Measurements from ENCODE around the gene RNF183. TPM values are rescaled to one million over a fixed set of nuclear protein-coding genes. Genes with fewer than 3 reads are reported as not detected.
A peak's percentile ranks its signal among the peaks of the same experiment; 100 is the strongest.

RNF183 gene, protein sequence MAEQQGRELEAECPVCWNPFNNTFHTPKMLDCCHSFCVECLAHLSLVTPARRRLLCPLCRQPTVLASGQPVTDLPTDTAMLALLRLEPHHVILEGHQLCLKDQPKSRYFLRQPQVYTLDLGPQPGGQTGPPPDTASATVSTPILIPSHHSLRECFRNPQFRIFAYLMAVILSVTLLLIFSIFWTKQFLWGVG
- total RNA-seq: not detected
- long read RNA-seq: 0 reads

DNA sequence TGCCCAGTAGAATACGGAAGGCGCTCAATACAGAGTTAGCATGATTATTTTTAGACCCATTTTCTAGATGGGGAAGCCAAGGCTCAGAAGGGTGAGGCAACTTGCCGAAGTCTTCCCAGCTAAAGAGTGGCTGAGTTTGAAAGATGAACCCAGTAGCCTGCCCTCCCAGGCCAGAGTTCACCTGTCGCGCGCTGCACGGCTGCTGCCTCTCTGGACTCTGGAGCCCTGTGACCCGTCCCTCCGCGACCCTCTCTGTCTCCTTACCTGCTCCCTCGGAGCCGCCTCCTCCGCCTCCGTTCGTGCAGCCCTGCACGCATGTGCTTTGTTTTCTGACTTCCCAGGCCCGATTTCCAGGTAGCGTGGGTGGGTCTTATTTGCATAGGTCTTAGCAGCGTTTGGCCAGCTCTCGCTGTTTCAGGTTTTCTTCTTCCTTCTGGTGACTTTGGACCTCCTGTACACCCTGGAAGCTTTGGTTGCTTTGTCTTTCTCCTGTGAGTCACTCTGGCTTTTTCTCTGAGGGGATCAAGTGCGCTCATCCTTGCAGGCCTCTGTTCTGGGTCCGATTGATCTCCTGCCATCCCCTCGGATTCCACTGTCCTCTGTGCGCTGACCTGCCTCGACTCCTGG is at the start of gene RNF183:
Gene RNF183 (minus strand): TSS at position 585 of the 627 bp plus-strand sequence. CDS start 5,192 bp downstream, outside the sequence.
- Histone ChIP-seq H3K36me3 (no peaks in the 10 kb centered on the region), H3K27me3 (ENCODE audit: low read depth) (peaks cover 3% of the 10 kb centered on the region), H3K4me1 (no peaks in the 10 kb centered on the region), H3K4me3 (no peak within 1 kb of the TSS), H3K27ac (no peak within 1 kb of the TSS), H3K9me3 (no peaks in the 10 kb centered on the region)
- intact Hi-C loops (cut with DNase I): no loop called here
- DNase-seq (no peak), ATAC-seq (no peak)
- TF ChIP-seq, protein P1, sequence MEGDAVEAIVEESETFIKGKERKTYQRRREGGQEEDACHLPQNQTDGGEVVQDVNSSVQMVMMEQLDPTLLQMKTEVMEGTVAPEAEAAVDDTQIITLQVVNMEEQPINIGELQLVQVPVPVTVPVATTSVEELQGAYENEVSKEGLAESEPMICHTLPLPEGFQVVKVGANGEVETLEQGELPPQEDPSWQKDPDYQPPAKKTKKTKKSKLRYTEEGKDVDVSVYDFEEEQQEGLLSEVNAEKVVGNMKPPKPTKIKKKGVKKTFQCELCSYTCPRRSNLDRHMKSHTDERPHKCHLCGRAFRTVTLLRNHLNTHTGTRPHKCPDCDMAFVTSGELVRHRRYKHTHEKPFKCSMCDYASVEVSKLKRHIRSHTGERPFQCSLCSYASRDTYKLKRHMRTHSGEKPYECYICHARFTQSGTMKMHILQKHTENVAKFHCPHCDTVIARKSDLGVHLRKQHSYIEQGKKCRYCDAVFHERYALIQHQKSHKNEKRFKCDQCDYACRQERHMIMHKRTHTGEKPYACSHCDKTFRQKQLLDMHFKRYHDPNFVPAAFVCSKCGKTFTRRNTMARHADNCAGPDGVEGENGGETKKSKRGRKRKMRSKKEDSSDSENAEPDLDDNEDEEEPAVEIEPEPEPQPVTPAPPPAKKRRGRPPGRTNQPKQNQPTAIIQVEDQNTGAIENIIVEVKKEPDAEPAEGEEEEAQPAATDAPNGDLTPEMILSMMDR (IDR thresholded peaks at IDR 0.05): no peak

DNA sequence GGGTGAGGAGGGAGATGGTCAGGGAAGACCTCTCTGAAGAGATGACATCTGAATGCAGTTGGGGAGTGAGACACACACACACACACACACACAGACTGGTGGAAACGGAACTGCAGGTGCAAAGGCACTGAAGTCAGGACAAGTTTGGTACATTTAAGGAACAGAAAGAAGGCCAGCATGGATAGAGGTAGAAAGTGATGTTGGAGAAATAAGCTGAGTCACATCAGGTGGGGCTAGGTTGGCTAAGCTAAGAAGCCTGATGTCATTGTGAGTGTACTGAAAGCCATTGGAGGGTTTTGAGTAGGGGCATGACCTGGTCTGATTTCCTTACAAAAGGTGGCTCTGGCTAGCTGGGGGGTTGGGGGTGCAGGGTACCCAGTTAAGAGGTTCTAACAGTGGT is 49.2 kb upstream of the RNF183 start:
- Histone ChIP-seq H3K27me3 (ENCODE audit: low read depth) (peaks cover 19% of the 10 kb centered on the region), H3K4me3 (no peak overlapping the region), H3K9me3 (no peaks in the 10 kb centered on the region), H3K27ac (no peak overlapping the region), H3K4me1 (peaks cover 13% of the 10 kb centered on the region), H3K36me3 (no peaks in the 10 kb centered on the region)
- ATAC-seq (no peak), DNase-seq (no peak)
- TF ChIP-seq, protein P1 (IDR thresholded peaks at IDR 0.05): no peak
- intact Hi-C loops (cut with DNase I): no loop called here

DNA sequence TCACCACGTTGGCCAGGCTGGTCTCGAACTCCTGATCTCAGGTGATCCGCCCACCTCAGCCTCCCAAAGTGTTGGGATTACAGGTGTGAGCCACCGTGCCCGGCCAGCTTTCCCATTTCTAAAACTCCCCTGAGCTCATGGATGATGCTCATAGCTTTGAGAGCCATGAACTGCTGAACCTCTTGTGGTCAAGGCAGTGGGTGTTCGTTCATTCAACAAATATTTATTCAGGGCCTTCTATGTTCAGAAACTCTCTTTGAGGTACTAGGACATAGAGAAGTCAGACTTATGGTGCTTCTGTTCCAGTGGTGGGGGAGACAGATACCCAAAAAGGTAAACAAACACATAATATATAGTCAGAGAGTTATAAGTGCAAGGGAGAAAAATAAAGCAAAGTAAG is 48.8 kb upstream of the RNF183 start:
- TF ChIP-seq, protein P1 (IDR thresholded peaks at IDR 0.05): no peak
- intact Hi-C loops (cut with DNase I): no loop called here
- Histone ChIP-seq H3K27me3 (ENCODE audit: low read depth) (peaks cover 19% of the 10 kb centered on the region), H3K4me1 (peaks cover 13% of the 10 kb centered on the region), H3K9me3 (no peaks in the 10 kb centered on the region), H3K27ac (no peak overlapping the region), H3K4me3 (no peak overlapping the region), H3K36me3 (no peaks in the 10 kb centered on the region)
- no peak for DNase-seq
- no peak for ATAC-seq

DNA sequence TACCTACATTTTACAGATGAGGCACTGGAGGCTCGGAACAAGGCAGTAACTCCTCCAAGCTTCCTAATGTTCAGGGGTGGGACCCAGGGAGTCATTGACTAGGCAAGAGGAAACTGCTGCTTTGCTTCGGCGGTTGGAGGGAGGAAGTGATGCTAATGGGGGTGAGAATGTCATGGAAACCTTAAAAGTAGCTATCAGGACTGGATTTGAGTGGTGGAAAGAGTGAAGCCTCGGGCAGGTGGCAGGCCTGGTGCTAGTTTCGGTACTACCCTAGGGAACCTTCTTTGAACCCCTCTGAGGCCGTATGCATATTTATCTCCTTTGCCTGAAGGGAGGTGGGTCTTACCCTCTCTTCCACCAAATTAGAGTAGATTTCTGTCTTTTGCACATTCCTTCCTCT is 47.8 kb upstream of the RNF183 start:
- no peak for DNase-seq

DNA sequence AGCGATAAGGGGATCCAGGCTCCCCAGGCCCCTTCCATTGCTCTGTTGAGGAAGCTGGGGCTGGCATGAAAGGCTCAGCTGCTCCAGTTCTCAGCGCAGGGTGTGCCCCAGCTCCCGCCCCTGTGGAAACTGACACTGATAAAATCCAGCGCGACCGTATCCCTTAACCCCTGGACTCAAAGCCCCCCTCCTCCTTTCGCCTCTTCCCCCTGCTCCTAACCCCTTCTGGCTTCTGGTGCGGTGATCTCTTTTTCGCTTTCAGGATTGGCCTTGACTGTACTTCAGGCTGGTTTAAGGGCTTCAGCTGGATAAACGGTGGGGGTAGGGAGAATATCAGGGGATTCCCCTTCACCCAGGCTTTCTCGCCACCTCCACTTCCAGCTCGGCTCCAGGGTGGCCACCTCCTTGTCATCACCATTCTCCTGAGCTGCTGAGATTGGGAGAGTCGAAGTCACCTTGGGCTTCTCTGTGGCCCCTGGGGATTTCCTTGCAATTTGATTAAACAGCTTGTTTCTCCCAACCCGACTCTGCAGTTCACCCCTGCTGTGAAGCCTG is 47.0 kb upstream of the RNF183 start:
- intact Hi-C loops (cut with DNase I): no loop called here
- H3K36me3 ChIP-seq: no peaks in the 10 kb centered on the region
- no peaks in the 10 kb centered on the region for H3K9me3 ChIP-seq
- ATAC-seq (peak; percentile 27 to 59), DNase-seq (no peak)
- TF ChIP-seq, protein P1 (IDR thresholded peaks at IDR 0.05): no peak
- no peak overlapping the region for H3K27ac ChIP-seq
- peak overlapping the region; percentile 66 for H3K4me3 ChIP-seq
- H3K4me1 ChIP-seq: peaks cover 13% of the 10 kb centered on the region
- H3K27me3 ChIP-seq (ENCODE audit: low read depth): peaks cover 19% of the 10 kb centered on the region

More for the DNA sequence above, 47.8 kb upstream of the RNF183 start:
- H3K9me3 ChIP-seq: no peaks in the 10 kb centered on the region
- intact Hi-C loops (cut with DNase I): no loop called here
- peaks cover 13% of the 10 kb centered on the region for H3K4me1 ChIP-seq
- no peak overlapping the region for H3K27ac ChIP-seq
- TF ChIP-seq, protein P1 (IDR thresholded peaks at IDR 0.05): no peak
- H3K36me3 ChIP-seq: no peaks in the 10 kb centered on the region
- H3K4me3 ChIP-seq: no peak overlapping the region
- peaks cover 19% of the 10 kb centered on the region for H3K27me3 ChIP-seq (ENCODE audit: low read depth)
- ATAC-seq: no peak

Data from lower lobe of right lung (tissue), 2 donors.